GM12891 (cell line): ENCODE measurements around the gene SLC9A8.
"Not testable (repeated sequence)": the region's sequence is repeated elsewhere in the genome, so short reads cannot be mapped to it uniquely, and the experiment has no call there.

Experiments used
- DNase-seq: peaks from one replicate; pipeline ENCODE4 v3.0.0; 2011; ENCODE audit warnings: low spot score; ENCODE audit not compliant: insufficient read length
- FAIRE-seq: peaks from 2 replicates; lab custom pipeline; 2011; peaks lifted over from hg19 to GRCh38; lab: Jason Lieb, UNC
- PAX5 ChIP-seq: IDR thresholded peaks from 2 replicates; pipeline ENCODE4 v1.6.1; 2011; ENCODE audit warnings: low read length, moderate library complexity, mild to moderate bottlenecking; ENCODE audit not compliant: insufficient read depth, severe bottlenecking
- POLR2A ChIP-seq: IDR thresholded peaks from 2 replicates; pipeline ENCODE4 v1.6.1; 2011; ENCODE audit warnings: low read depth, low read length, control low read depth
- POLR2AphosphoS5 ChIP-seq: IDR thresholded peaks from 2 replicates; pipeline ENCODE4 v1.6.1; 2011; ENCODE audit warnings: low read depth, low read length, control low read depth
- POU2F2 ChIP-seq: IDR thresholded peaks from 2 replicates; pipeline ENCODE4 v1.6.1; 2011; ENCODE audit warnings: low read depth, mild to moderate bottlenecking, control low read depth, low read length, moderate library complexity
- SPI1 ChIP-seq: IDR thresholded peaks from 2 replicates; pipeline ENCODE4 v1.6.1; 2011; ENCODE audit warnings: low read depth, low read length, control low read depth
- TAF1 ChIP-seq: IDR thresholded peaks from 2 replicates; pipeline ENCODE4 v1.6.1; 2011; ENCODE audit warnings: low read depth, low read length, control low read depth

Gene SLC9A8

DNA sequence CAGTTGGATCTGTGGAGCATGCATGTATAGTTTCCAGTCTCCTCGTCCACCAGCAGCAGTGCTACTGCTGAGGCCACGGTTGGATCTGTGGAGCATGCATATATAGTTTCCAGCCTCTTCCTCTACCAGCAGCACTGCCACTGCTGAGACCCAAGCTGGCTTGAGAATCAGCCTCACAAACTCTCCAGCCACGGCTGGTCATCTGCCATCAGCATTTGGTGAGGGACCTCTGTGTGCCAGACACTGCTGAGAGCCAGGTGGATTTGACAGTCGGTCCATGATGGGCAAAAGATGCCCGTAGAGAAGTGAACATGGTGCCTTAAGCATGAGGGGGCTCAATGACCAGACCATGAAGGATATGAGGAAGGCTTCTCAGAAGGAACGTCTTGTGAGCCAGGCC is 46.4 kb downstream of the SLC9A8 start:
- no peak for FAIRE-seq
- TF ChIP-seq POLR2AphosphoS5 = no peak
- no peak for TF ChIP-seq SPI1
- no peak for TF ChIP-seq TAF1
- no peak for TF ChIP-seq POU2F2
- TF ChIP-seq PAX5 = no peak
- TF ChIP-seq POLR2A = no peak

GRCh38 chr20:49859807-49860206 is 47.2 kb downstream of the SLC9A8 start:
- TF ChIP-seq TAF1 = no peak
- DNase-seq (no peak), FAIRE-seq (no peak)

More for the DNA sequence above, 46.4 kb downstream of the SLC9A8 start:
- DNase-seq = no peak

DNA sequence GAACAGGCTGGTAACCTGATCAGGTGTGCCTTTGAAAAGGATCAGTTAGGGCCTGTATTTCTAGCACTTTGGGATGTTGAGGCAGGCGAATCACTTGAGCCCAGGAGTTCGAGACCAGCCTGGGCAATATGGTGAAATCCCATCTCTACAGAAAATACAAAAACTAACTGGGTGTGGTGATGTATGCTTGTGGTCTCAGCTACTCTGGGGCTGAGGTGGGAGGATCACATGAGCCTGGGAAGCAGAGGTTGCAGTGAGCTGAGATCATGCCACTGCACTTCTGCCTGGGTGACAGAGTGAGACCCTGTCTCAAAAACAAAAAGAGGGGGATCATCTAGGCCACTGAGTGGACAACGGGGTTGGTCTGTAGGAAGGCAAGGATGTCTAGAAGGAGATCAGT is 48.6 kb downstream of the SLC9A8 start:
- not testable (repeated sequence) for DNase-seq, FAIRE-seq

GRCh38 chr20:49862607-49863200 is 50.1 kb downstream of the SLC9A8 start:
- FAIRE-seq = no peak
- no peak for DNase-seq
- TF ChIP-seq POLR2AphosphoS5 = no peak
- no peak for TF ChIP-seq TAF1
- no peak for TF ChIP-seq SPI1
- TF ChIP-seq PAX5 = no peak
- no peak for TF ChIP-seq POLR2A
- no peak for TF ChIP-seq POU2F2

GRCh38 chr20:49863666-49864065 is 51.0 kb downstream of the SLC9A8 start:
- DNase-seq (no peak), FAIRE-seq (no peak)
- no peak for TF ChIP-seq POLR2AphosphoS5
- TF ChIP-seq POLR2A = no peak
- no peak for TF ChIP-seq SPI1
- no peak for TF ChIP-seq POU2F2
- TF ChIP-seq TAF1 = no peak
- TF ChIP-seq PAX5 = no peak

DNA sequence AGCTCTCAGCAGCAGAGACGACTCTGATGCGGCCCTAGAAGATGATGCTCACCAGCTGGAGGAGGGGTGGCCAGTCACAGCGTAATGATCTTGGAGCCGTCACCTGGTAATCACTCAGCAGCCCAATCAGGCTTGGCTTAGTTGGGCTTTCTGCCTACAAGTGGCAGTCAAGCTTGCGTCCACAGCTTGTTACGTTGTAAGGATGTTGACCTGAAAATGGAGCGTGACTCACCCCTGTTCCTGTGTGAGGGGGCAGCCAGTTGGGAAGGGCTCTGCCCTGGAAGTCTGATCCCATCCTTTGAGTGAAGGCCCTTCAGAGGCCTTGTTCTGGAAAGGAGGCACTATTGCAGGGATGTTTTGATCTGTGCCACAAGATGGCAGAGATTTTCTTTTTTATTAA is 52.9 kb downstream of the SLC9A8 start:
- TF ChIP-seq TAF1 = no peak
- TF ChIP-seq SPI1 = no peak
- TF ChIP-seq POU2F2 = no peak
- no peak for TF ChIP-seq POLR2AphosphoS5
- TF ChIP-seq POLR2A = no peak
- no peak for TF ChIP-seq PAX5
- FAIRE-seq = no peak
- no peak for DNase-seq

DNA sequence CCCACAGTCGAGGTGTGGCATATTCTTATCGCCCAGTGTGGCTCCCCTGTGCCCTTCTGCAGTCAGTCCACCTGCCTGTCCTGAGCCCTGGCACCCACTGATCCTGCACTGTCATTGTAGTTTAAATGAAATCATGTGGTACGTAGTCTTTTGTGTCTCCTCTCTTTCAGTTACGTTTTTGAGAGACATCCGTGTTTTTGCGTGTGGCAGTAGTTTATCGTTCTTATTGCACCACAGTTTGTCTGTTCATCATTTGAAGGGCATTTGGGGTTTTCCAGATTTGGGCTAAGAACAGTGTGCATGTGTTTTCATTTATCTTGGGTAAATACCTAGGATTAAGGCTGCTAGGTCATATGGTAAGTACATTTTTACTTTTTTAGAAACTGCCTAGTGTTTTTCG is 53.4 kb downstream of the SLC9A8 start:
- DNase-seq (no peak), FAIRE-seq (no peak)
- TF ChIP-seq POLR2AphosphoS5 (no peak), TAF1 (no peak), POLR2A (no peak), PAX5 (no peak), SPI1 (no peak), POU2F2 (no peak)

- no peak for DNase-seq
Measured at GRCh38 chr20:49867453-49868215, 55.0 kb downstream of the SLC9A8 start.

DNA sequence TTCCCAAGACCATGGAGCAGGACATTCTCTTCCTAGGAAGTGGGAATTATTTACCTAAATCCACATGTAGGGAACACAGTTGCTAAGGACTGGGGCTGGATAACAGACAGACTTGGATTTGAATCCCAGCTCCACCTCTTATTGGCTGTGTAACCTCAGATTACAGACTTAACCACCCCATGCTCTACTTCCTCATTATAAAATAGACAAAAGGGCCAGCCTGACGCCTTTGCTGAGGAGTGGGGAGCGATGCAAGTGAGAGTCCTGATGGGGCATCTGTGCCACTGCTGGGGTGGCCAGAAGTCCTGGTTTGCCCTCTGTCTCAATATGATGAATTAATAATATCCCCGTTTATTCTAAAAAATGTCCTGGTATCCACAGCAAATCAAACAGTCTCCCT is 55.9 kb downstream of the SLC9A8 start:
- TF ChIP-seq POU2F2 (no peak), SPI1 (no peak), POLR2AphosphoS5 (no peak), TAF1 (no peak), PAX5 (no peak)
- DNase-seq (no peak), FAIRE-seq (no peak)

More at GRCh38 chr20:49867453-49868215, 55.0 kb downstream of the SLC9A8 start:
- no peak for TF ChIP-seq POLR2A
- FAIRE-seq = no peak

GRCh38 chr20:49868964-49869363 is 56.3 kb downstream of the SLC9A8 start:
- FAIRE-seq (no peak), DNase-seq (no peak)
- no peak for TF ChIP-seq TAF1
- no peak for TF ChIP-seq PAX5
- TF ChIP-seq POLR2A = no peak
- TF ChIP-seq SPI1 = no peak
- no peak for TF ChIP-seq POU2F2
- no peak for TF ChIP-seq POLR2AphosphoS5

DNA sequence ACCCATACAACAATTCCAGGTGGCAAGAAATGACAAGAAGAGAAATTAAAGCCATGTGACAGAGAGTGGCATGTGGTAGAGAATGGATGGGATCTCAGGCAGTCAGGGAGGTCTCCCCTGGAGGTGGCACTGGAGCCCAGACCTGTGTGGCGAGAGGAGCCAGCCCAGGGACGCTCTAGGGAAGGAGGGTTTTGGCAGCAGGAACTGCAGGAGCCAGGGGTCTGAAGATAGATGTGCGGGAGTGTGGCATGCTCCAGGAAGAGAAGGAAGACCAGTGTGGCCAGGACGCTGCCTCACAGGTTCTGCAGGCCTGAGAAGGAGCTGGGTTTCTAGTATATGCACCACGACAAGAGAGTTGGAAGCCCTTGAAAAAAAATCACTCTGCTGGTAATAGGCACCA is 57.6 kb downstream of the SLC9A8 start:
- DNase-seq (no peak), FAIRE-seq (no peak)
- TF ChIP-seq POU2F2 (no peak), TAF1 (no peak), PAX5 (no peak), POLR2A (no peak), SPI1 (no peak), POLR2AphosphoS5 (no peak)
